HepG2 (cell line): ENCODE data around the gene TSPAN31. TPM values are rescaled to one million over a fixed set of nuclear protein-coding genes. Genes with fewer than 3 reads are reported as not detected.
A peak's percentile ranks its signal among the peaks of the same experiment; 100 is the strongest.

Experiments
- CENPBD1 ChIP-seq: sonication (generic); formaldehyde crosslinking; IDR thresholded peaks from 2 replicates; pipeline ENCODE4 v1.8.0; 2022; ENCODE audit warnings: missing genetic modification reagents, low read depth, mild to moderate bottlenecking, borderline replicate concordance
- CREB1 ChIP-seq, 2 experiments: fragments of 450-650 bp in 1 of 2; IDR thresholded peaks; 2 replicates each; pipeline ENCODE4 v1.6.1; 2016 to 2017; ENCODE audit warnings: control low read depth in 1 of 2, mild to moderate bottlenecking in 1 of 2, missing compliant biosample characterization in 1 of 2, missing genetic modification characterization in 1 of 2
- FLYWCH1 ChIP-seq: sonication (generic); formaldehyde crosslinking; IDR thresholded peaks from 2 replicates; pipeline ENCODE4 v1.8.1; 2023; ENCODE audit warnings: mild to moderate bottlenecking, missing genetic modification reagents
- IKZF5 ChIP-seq: IDR thresholded peaks from 2 replicates; pipeline ENCODE4 v1.6.1; 2018; ENCODE audit warnings: missing genetic modification reagents, mild to moderate bottlenecking, missing compliant biosample characterization
- JUND ChIP-seq: sonication (generic); formaldehyde crosslinking; IDR thresholded peaks from 2 replicates; pipeline ENCODE4 v1.8.0; 2022; ENCODE audit warnings: mild to moderate bottlenecking, missing genetic modification reagents
- KDM5B ChIP-seq: sonication (generic); formaldehyde crosslinking; IDR thresholded peaks from 2 replicates; pipeline ENCODE4 v1.4.0; 2020; ENCODE audit warnings: missing genetic modification reagents, mild to moderate bottlenecking, borderline replicate concordance
- NPAS2 ChIP-seq: sonication (generic); formaldehyde crosslinking; IDR thresholded peaks from 2 replicates; pipeline ENCODE4 v1.8.0; 2022; ENCODE audit warnings: mild to moderate bottlenecking, missing genetic modification reagents, borderline replicate concordance
- PRDM15 ChIP-seq: sonication (generic); formaldehyde crosslinking; IDR thresholded peaks from 2 replicates; pipeline ENCODE4 v1.4.0; 2020; ENCODE audit warnings: missing genetic modification reagents
- SMYD3 ChIP-seq: sonication (generic); formaldehyde crosslinking; IDR thresholded peaks from 2 replicates; pipeline ENCODE4 v1.8.1; 2023; ENCODE audit warnings: mild to moderate bottlenecking, missing genetic modification reagents
- TRAFD1 ChIP-seq: sonication (generic); formaldehyde crosslinking; IDR thresholded peaks from 2 replicates; pipeline ENCODE4 v1.5.1; 2020; ENCODE audit warnings: missing genetic modification reagents, mild to moderate bottlenecking, borderline replicate concordance
- TRIM22 ChIP-seq: fragments of 450-650 bp; IDR thresholded peaks from 2 replicates; pipeline ENCODE4 v1.6.1; 2017
- YEATS4 ChIP-seq: sonication (generic); formaldehyde crosslinking; IDR thresholded peaks from 2 replicates; pipeline ENCODE4 v1.4.0; 2020; ENCODE audit warnings: missing genetic modification reagents, borderline replicate concordance
- ZFP41 ChIP-seq: sonication (generic); formaldehyde crosslinking; IDR thresholded peaks from 2 replicates; pipeline ENCODE4 v1.4.0; 2020; ENCODE audit warnings: mild to moderate bottlenecking, missing genetic modification reagents, borderline replicate concordance
- ZFX ChIP-seq: sonication (generic); formaldehyde crosslinking; IDR thresholded peaks from 2 replicates; pipeline ENCODE4 v1.4.0; 2020; ENCODE audit warnings: mild to moderate bottlenecking, low read depth, missing genetic modification reagents, moderate library complexity
- ZNF17 ChIP-seq: sonication (generic); formaldehyde crosslinking; IDR thresholded peaks from 2 replicates; pipeline ENCODE4 v1.5.0; 2020; ENCODE audit warnings: mild to moderate bottlenecking, missing genetic modification reagents
- ZNF253 ChIP-seq: sonication (generic); formaldehyde crosslinking; IDR thresholded peaks from 2 replicates; pipeline ENCODE4 v1.8.0; 2022; ENCODE audit warnings: mild to moderate bottlenecking, missing genetic modification reagents, borderline replicate concordance
- ZNF326 ChIP-seq: sonication (generic); formaldehyde crosslinking; IDR thresholded peaks from 2 replicates; pipeline ENCODE4 v1.4.0; 2020; ENCODE audit warnings: missing genetic modification reagents, borderline replicate concordance
- ZNF468 ChIP-seq: sonication (generic); formaldehyde crosslinking; IDR thresholded peaks from 2 replicates; pipeline ENCODE4 v1.8.0; 2022; ENCODE audit warnings: mild to moderate bottlenecking, moderate library complexity, missing genetic modification reagents
- ZNF589 ChIP-seq: sonication (generic); formaldehyde crosslinking; conservative IDR thresholded peaks from 2 replicates; pipeline ENCODE4 v1.8.0; 2022; ENCODE audit warnings: mild to moderate bottlenecking, moderate library complexity, missing genetic modification reagents
- ZNF749 ChIP-seq: sonication (generic); formaldehyde crosslinking; IDR thresholded peaks from 2 replicates; pipeline ENCODE4 v1.8.0; 2022; ENCODE audit warnings: mild to moderate bottlenecking, missing genetic modification reagents, moderate library complexity, borderline replicate concordance
- ZNF816 ChIP-seq: sonication (generic); formaldehyde crosslinking; IDR thresholded peaks from 2 replicates; pipeline ENCODE4 v1.8.0; 2022; ENCODE audit warnings: missing genetic modification reagents, mild to moderate bottlenecking, borderline replicate concordance
- polyA plus RNA-seq, 8 experiments: library from polyadenylated mRNA; depleted of rRNA in 3 of 8; stranded (reverse) in 7 of 8; unstranded in 1 of 8; fragments of >200 nt; fragmentation: Illumina TruSeq in 4 of 8; extraction: Trizol in 4 of 8; gene quantifications; 2 replicates each; pipeline versions ENCODE4 v1.2.1 to v1.2.3, GENCODE V29; 2011 to 2016; ENCODE audit warnings: low read depth in 4 of 8, missing spikeins in 1 of 8, mixed read lengths in 1 of 8; ENCODE audit not compliant: insufficient read depth in 1 of 8
- total RNA-seq, 5 experiments: library from RNA; depleted of rRNA; stranded (reverse); fragments of >200 nt; fragmentation: Illumina TruSeq; extraction: Trizol; gene quantifications; 2 replicates each; pipeline ENCODE4 v1.2.3, GENCODE V29; 2016; ENCODE audit warnings: low read depth in 1 of 5

TSPAN31 gene
- total and polyA plus RNA-seq, 2 of the 13 experiments (the other 11 are each of a cell fraction or from before 2014, with no cell fraction given) = 10.4 to 24.6 TPM

- TF ChIP-seq ZFP41 (CRISPR knock-in tag) (no peak), ZNF468 (CRISPR knock-in tag) (no peak), TRIM22 (no peak), PRDM15 (CRISPR knock-in tag) (0 out of 2 replicates have a peak, but pooled peaks have one; percentile 26), IKZF5 (CRISPR knock-in tag) (peak; percentile 62), ZNF749 (CRISPR knock-in tag) (no peak), TRAFD1 (CRISPR knock-in tag) (no peak), SMYD3 (CRISPR knock-in tag) (no peak), ZNF17 (CRISPR knock-in tag) (no peak), ZNF589 (no peak), CREB1 (IDR thresholded peaks at IDR 0.05) (peak; percentile 90), CREB1 (CRISPR knock-in tag; IDR thresholded peaks at IDR 0.05) (peak; percentile 98), ZNF253 (CRISPR knock-in tag) (no peak), FLYWCH1 (no peak), KDM5B (CRISPR knock-in tag) (peak; percentile 61; the same call in 1 of the 2 replicates), ZFX (CRISPR knock-in tag) (peak; percentile 77), ZNF816 (CRISPR knock-in tag) (no peak), NPAS2 (no peak), CENPBD1 (CRISPR knock-in tag) (no peak), JUND (no peak; the same call in 1 of the 2 replicates), YEATS4 (peak; percentile 31; the same call in 1 of the 2 replicates), ZNF326 (no peak)
Observed at GRCh38 chr12:57744777-57745484, at the start of gene TSPAN31 (continued).
